BLaER1 treated with 17β-estradiol and CSF1 and Interleukin-3, amounts not matched to agents 10 nM and 100 nM (cell line): ENCODE measurements around the gene FNDC7.
A peak's percentile ranks its signal among the peaks of the same experiment; 100 is the strongest.
"Not testable (repeated sequence)": the region's sequence is repeated elsewhere in the genome, so short reads cannot be mapped to it uniquely, and the experiment has no call there.

Source experiments
- H3K27ac ChIP-seq, 11 experiments: shearing (Covaris generic); formaldehyde crosslinking; 2 replicates each; pipeline ENCODE4 v1.8.1; 2022
- H3K27me3 ChIP-seq, 11 experiments: shearing (Covaris generic); formaldehyde crosslinking; 2 replicates each; pipeline ENCODE4 v1.8.1; 2022
- H3K36me3 ChIP-seq, 11 experiments: shearing (Covaris generic); formaldehyde crosslinking; 2 replicates each; pipeline ENCODE4 v1.8.1; 2022
- H3K4me1 ChIP-seq, 10 experiments: shearing (Covaris generic); formaldehyde crosslinking; 2 replicates each; pipeline ENCODE4 v1.8.1; 2022
- H3K4me2 ChIP-seq, 11 experiments: shearing (Covaris generic); formaldehyde crosslinking; 2 replicates each; pipeline ENCODE4 v1.8.1; 2022
- H3K4me3 ChIP-seq, 10 experiments: shearing (Covaris generic); formaldehyde crosslinking; 2 replicates each; pipeline ENCODE4 v1.8.1; 2022
- H3K9ac ChIP-seq, 11 experiments: shearing (Covaris generic); formaldehyde crosslinking; 2 replicates each; pipeline ENCODE4 v1.8.1; 2022
- H3K9me3 ChIP-seq, 11 experiments: shearing (Covaris generic); formaldehyde crosslinking; replicated peaks in 1 of 11; 2 replicates each; pipeline ENCODE4 v1.8.1; 2022
- H4K20me1 ChIP-seq, 11 experiments: shearing (Covaris generic); formaldehyde crosslinking; 2 replicates each; pipeline ENCODE4 v1.8.1; 2022
- Cebpa-rat ChIP-seq, 11 experiments: shearing (Covaris generic); IDR thresholded peaks; 2 replicates each; pipeline ENCODE4 v1.8.1; 2022

FNDC7 gene

DNA sequence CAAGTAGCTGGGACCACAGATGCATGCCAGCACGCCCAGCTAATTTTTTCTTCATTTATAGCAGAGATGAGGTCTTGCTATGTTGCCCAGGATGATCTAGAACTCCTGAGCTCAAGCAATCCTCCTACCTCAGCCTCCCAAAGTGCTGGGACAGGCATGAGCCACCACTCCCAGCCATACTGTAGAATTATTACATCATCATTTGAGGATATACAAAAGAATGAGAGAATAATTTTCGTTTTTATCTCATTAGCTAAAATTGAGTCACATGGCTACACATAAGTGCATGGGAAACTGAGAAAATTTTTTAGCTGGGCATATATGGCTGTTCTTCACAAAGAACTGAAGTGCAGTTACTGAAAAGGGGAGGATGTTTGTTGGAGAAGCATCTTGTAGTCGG lies 55.0 kb downstream of the FNDC7 start:
- Histone ChIP-seq H3K27ac (no peak overlapping the region), H3K4me1 (no peaks in the 10 kb centered on the region), H3K4me3 (no peak overlapping the region), H3K4me2 (no peak overlapping the region), H3K9me3 (peaks cover 0 to 4% (median 0%) of the 10 kb centered on the region in 11 experiments; a peak in 1 of 22 replicates), H3K9ac (no peak overlapping the region), H3K27me3 (no peaks in the 10 kb centered on the region), H3K36me3 (peaks cover 75 to 88% (median 84%) of the 10 kb centered on the region in 11 experiments), H4K20me1 (peaks cover 0 to 31% (median 0%) of the 10 kb centered on the region in 11 experiments; a peak in 4 of 22 replicates)
- no peak for TF ChIP-seq Cebpa-rat (IDR thresholded peaks at IDR 0.05)

DNA sequence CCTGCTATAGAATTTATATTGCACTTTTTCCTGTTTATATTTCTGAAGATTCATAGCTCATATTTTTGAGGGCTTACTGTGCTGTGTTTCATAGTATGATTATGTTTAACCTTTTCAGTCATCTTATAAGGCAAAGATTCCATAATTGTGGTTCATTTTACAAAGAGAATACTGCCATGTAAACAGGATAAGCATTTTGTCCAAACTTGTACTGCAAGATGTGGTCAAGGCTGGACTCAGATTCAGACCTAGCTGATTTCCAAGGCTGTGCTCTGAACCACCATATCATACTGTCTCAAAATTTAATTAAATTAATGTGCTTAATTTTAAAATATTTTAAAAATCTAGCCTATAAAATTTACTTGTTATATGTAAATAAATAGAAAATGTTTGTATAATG lies 65.1 kb downstream of the FNDC7 start:
- H3K36me3 ChIP-seq, result peaks cover 67 to 98% (median 88%) of the 10 kb centered on the region in 11 experiments

DNA sequence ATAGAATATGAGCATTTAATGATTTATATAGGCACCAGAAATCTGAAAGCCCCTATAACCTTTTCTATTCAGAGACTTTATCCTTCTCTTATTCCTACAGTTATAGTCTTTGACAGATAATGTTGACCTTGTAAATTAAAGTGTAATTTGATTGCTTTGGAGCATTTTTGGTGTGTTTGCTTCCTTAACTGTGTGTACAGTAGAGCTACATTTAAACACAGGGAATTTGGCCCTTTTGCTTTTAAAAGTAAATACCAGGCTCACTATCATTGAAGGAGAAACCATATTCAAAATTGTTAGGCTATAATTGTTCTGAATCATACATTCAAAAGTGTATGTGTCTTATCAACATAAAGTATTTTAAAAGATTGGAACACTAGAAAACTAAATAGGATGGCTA lies 66.7 kb downstream of the FNDC7 start:
- no peak overlapping the region for H3K4me3 ChIP-seq
- no peaks in the 10 kb centered on the region for H3K27me3 ChIP-seq
- H3K4me2 ChIP-seq, result no peak overlapping the region
- H3K36me3 ChIP-seq, result peaks cover 68 to 98% (median 88%) of the 10 kb centered on the region in 11 experiments
- H3K9ac ChIP-seq, result no peak overlapping the region
- H3K4me1 ChIP-seq, result no peaks in the 10 kb centered on the region
- H4K20me1 ChIP-seq, result no peaks in the 10 kb centered on the region
- no peak for TF ChIP-seq Cebpa-rat (IDR thresholded peaks at IDR 0.05)
- H3K9me3 ChIP-seq, result peaks cover 16 to 25% (median 19%) of the 10 kb centered on the region in 11 experiments
- H3K27ac ChIP-seq, result no peak overlapping the region

More for the DNA sequence above, 65.1 kb downstream of the FNDC7 start:
- no peak overlapping the region for H3K4me3 ChIP-seq
- no peak overlapping the region for H3K9ac ChIP-seq
- H3K9me3 ChIP-seq, result peaks cover 1 to 9% (median 3%) of the 10 kb centered on the region in 11 experiments; a peak in 19 of 22 replicates
- TF ChIP-seq Cebpa-rat (IDR thresholded peaks at IDR 0.05), result no peak
- no peaks in the 10 kb centered on the region for H3K27me3 ChIP-seq
- H3K4me1 ChIP-seq, result no peaks in the 10 kb centered on the region
- peaks cover 0 to 8% (median 0%) of the 10 kb centered on the region in 11 experiments; a peak in 2 of 22 replicates for H4K20me1 ChIP-seq
- no peak overlapping the region for H3K4me2 ChIP-seq
- no peak overlapping the region for H3K27ac ChIP-seq

DNA sequence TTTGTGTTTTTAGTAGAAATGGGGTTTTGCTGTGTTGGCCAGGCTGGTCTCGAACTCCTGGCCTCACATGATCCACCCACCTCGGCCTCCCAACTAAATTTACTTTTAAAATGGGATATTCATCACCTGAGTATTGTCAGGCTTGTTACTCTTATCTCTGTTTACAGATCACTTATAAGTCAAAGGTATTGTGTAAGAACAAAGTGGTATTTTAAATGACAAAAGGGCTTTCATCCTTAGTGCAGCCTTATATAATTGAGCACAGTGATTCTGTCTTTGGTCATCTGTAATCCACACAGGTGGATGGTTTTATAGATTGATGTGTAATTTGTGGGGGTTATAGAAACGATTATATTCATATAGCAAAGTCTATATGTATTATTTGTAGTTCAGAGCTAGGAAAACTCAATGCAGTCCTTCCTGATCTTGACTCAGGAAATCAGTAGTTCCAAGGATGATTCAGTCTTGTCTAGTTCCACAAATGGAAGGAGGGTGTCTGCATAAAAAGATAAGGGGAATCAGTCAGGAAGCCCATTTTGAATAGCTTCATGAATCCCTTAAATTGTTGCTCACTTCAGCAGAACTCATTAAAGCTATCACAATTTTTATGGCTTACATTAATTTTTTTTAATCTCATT lies 68.3 kb downstream of the FNDC7 start:
- Histone ChIP-seq H3K9ac (no peak overlapping the region), H3K4me2 (no peak overlapping the region), H3K4me1 (no peaks in the 10 kb centered on the region), H3K4me3 (no peak overlapping the region), H3K36me3 (peaks cover 77 to 98% (median 91%) of the 10 kb centered on the region in 11 experiments), H3K27me3 (no peaks in the 10 kb centered on the region), H4K20me1 (no peaks in the 10 kb centered on the region), H3K27ac (no peak overlapping the region), H3K9me3 (peaks cover 32 to 41% (median 35%) of the 10 kb centered on the region in 11 experiments)
- TF ChIP-seq Cebpa-rat (IDR thresholded peaks at IDR 0.05), result no peak

DNA sequence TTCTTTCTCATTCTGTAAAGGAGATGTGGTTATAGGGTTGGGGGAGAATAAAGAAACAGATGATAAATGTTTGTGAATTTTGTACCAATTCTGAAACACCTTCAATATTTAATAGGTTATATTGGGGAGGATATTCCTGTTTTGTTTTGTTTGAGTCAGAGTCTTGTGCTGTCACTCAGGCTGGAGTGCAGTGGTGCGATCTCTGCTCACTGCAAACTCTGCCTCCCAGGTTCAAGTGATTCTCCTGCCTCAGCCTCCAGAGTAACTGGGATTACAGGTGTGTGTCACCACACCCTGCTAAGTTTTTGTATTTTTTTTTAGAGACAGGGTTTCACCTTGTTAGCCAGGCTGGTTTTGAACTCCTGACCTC lies 68.9 kb downstream of the FNDC7 start:
- not testable (repeated sequence) for H3K9ac ChIP-seq, H4K20me1 ChIP-seq, H3K27ac ChIP-seq, H3K4me2 ChIP-seq, H3K4me1 ChIP-seq, H3K27me3 ChIP-seq, H3K4me3 ChIP-seq
- peaks cover 37 to 45% (median 40%) of the 10 kb centered on the region in 11 experiments for H3K9me3 ChIP-seq
- peaks cover 78 to 98% (median 91%) of the 10 kb centered on the region in 11 experiments for H3K36me3 ChIP-seq

DNA sequence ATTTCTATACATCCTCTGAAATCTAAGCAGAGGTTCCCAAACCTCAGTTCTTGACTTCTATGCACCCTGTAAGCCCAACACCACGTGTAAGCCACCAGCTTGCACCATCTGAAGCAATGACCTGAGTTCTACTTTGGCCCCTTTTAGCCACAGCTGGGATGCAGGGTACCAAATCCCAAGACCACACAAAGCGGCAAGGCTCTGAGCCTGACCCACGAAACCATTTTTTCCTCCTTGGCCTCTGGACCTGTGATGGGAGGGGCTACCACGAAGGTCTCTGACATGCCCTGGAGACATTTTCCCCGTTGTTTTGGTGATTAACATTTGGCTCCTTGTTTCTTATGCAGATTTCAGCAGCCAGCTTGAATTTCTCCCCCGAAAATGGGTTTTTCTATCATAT lies 72.6 kb downstream of the FNDC7 start:
- no peak for TF ChIP-seq Cebpa-rat (IDR thresholded peaks at IDR 0.05)
- no peaks in the 10 kb centered on the region for H3K27me3 ChIP-seq
- no peaks in the 10 kb centered on the region for H3K4me1 ChIP-seq
- H3K27ac ChIP-seq, result no peak overlapping the region
- peaks cover 69 to 100% (median 88%) of the 10 kb centered on the region in 11 experiments for H3K36me3 ChIP-seq
- peak overlapping the region in 5 of 10 experiments; percentile 12 to 41 (median 18); a peak in 3 of 20 replicates for H3K4me3 ChIP-seq
- no peak overlapping the region for H3K9ac ChIP-seq
- H4K20me1 ChIP-seq, result no peaks in the 10 kb centered on the region
- H3K9me3 ChIP-seq, result peaks cover 38 to 52% (median 41%) of the 10 kb centered on the region in 11 experiments
- H3K4me2 ChIP-seq, result no peak overlapping the region

DNA sequence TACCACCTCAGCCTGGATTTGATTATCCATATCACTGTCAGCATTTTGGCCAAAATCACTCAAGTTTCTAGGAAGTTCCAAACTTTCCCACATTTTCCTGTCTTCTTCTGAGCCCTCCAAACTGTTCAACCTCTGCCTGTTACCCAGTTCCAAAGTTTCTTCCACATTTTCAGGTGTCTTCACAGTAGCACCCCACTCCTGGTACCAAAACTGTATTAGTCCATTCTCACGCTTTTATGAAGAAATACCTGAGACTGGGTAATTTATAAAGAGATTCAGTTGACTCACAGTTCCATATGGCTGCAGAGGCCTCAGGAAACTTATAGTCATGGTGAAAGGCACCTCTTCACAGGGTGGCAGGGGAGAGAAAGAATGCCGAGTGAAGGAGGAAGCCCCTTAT lies 73.2 kb downstream of the FNDC7 start:
- Histone ChIP-seq H3K4me2 (no peak overlapping the region), H3K36me3 (peaks cover 63 to 98% (median 88%) of the 10 kb centered on the region in 11 experiments), H3K9me3 (peaks cover 39 to 57% (median 43%) of the 10 kb centered on the region in 11 experiments), H3K4me3 (peak overlapping the region in 2 of 10 experiments; percentile 16 to 18; a peak in 2 of 20 replicates), H4K20me1 (no peaks in the 10 kb centered on the region), H3K9ac (no peak overlapping the region), H3K27ac (no peak overlapping the region), H3K4me1 (no peaks in the 10 kb centered on the region), H3K27me3 (no peaks in the 10 kb centered on the region)
- no peak for TF ChIP-seq Cebpa-rat (IDR thresholded peaks at IDR 0.05)

DNA sequence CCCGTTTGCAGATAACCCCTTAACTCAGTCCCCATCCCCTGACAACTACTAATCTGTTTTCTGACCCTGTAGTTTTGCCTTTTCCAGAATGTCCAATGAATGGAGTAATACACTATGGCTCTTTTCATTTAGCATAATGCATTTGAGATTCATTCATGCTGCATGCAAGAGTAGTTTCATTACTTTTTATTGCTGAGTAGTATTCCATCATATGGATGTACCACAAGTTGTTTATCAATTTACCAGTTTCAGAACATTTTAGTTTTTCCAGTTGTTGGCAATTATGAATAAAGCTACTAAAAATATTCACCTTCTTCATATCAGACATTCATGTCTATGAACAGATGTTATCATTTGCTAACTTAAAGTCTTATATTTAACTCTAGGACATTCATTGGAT lies 79.1 kb downstream of the FNDC7 start:
- H3K4me2 ChIP-seq, result no peak overlapping the region
- H3K36me3 ChIP-seq, result peaks cover 61 to 98% (median 87%) of the 10 kb centered on the region in 11 experiments

More for the DNA sequence above, 79.1 kb downstream of the FNDC7 start:
- Histone ChIP-seq H3K4me1 (no peaks in the 10 kb centered on the region), H3K4me3 (peak overlapping the region in 1 of 10 experiments; percentile 12; a peak in 1 of 20 replicates), H3K27ac (no peak overlapping the region), H3K27me3 (no peaks in the 10 kb centered on the region), H3K9me3 (peaks cover 23 to 34% (median 25%) of the 10 kb centered on the region in 11 experiments), H3K9ac (no peak overlapping the region), H4K20me1 (no peaks in the 10 kb centered on the region)
- no peak for TF ChIP-seq Cebpa-rat (IDR thresholded peaks at IDR 0.05)
